HG03045 (cell line): ENCODE measurements around the gene PRKCA.
"Not testable (repeated sequence)": the region's sequence is repeated elsewhere in the genome, so short reads cannot be mapped to it uniquely, and the experiment has no call there.

ENCODE experiments used
- ATAC-seq: cut with Tn5 transposase; IDR thresholded peaks from one replicate; pipeline ENCODE4 v1.9.1; 2021; ENCODE audit warnings: mild to moderate bottlenecking, moderate library complexity; ENCODE audit not compliant: unreplicated experiment

Gene PRKCA

GRCh38 chr17:66725438-66725837 is 423.0 kb downstream of the PRKCA start:
- ATAC-seq, result not testable (repeated sequence)

- no peak for ATAC-seq
Measured at GRCh38 chr17:66725956-66726355, 423.5 kb downstream of the PRKCA start.

GRCh38 chr17:66726371-66726770 is 424.0 kb downstream of the PRKCA start:
- ATAC-seq, result no peak

- ATAC-seq, result no peak
Measured at GRCh38 chr17:66726846-66727245, 424.4 kb downstream of the PRKCA start.

GRCh38 chr17:66727634-66728570 is 425.5 kb downstream of the PRKCA start:
- ATAC-seq, result no peak

GRCh38 chr17:66730461-66730923 is 428.1 kb downstream of the PRKCA start:
- no peak for ATAC-seq

- no peak for ATAC-seq
Measured at GRCh38 chr17:66733759-66734158, 431.3 kb downstream of the PRKCA start.

- no peak for ATAC-seq
Measured at GRCh38 chr17:66734186-66734943, 432.0 kb downstream of the PRKCA start.

GRCh38 chr17:66737524-66737923 is 435.1 kb downstream of the PRKCA start:
- no peak for ATAC-seq

GRCh38 chr17:66738301-66738700 is 435.9 kb downstream of the PRKCA start:
- ATAC-seq, result no peak

- no peak for ATAC-seq
Measured at GRCh38 chr17:66739553-66739952, 437.1 kb downstream of the PRKCA start.

- no peak for ATAC-seq
Measured at GRCh38 chr17:66740226-66740625, 437.8 kb downstream of the PRKCA start.

- no peak for ATAC-seq
Measured at GRCh38 chr17:66743511-66743910, 441.1 kb downstream of the PRKCA start.

- ATAC-seq, result no peak
Measured at GRCh38 chr17:66746736-66747135, 444.3 kb downstream of the PRKCA start.

GRCh38 chr17:66747578-66748275 is 445.3 kb downstream of the PRKCA start:
- no peak for ATAC-seq

- no peak for ATAC-seq
Measured at GRCh38 chr17:66748578-66748977, 446.2 kb downstream of the PRKCA start.

GRCh38 chr17:66749217-66749832 is 446.9 kb downstream of the PRKCA start:
- ATAC-seq, result no peak

GRCh38 chr17:66750116-66750515 is 447.7 kb downstream of the PRKCA start:
- no peak for ATAC-seq

GRCh38 chr17:66750781-66751543 is 448.5 kb downstream of the PRKCA start:
- no peak for ATAC-seq

- ATAC-seq, result no peak
Measured at GRCh38 chr17:66751771-66752170, 449.4 kb downstream of the PRKCA start.
